ENCODE measurements around the gene HMGCR.
A peak's percentile ranks its signal among the peaks of the same experiment; 100 is the strongest.
"Not testable (repeated sequence)": the region's sequence is repeated elsewhere in the genome, so short reads cannot be mapped to it uniquely, and the experiment has no call there.

Gene HMGCR

DNA sequence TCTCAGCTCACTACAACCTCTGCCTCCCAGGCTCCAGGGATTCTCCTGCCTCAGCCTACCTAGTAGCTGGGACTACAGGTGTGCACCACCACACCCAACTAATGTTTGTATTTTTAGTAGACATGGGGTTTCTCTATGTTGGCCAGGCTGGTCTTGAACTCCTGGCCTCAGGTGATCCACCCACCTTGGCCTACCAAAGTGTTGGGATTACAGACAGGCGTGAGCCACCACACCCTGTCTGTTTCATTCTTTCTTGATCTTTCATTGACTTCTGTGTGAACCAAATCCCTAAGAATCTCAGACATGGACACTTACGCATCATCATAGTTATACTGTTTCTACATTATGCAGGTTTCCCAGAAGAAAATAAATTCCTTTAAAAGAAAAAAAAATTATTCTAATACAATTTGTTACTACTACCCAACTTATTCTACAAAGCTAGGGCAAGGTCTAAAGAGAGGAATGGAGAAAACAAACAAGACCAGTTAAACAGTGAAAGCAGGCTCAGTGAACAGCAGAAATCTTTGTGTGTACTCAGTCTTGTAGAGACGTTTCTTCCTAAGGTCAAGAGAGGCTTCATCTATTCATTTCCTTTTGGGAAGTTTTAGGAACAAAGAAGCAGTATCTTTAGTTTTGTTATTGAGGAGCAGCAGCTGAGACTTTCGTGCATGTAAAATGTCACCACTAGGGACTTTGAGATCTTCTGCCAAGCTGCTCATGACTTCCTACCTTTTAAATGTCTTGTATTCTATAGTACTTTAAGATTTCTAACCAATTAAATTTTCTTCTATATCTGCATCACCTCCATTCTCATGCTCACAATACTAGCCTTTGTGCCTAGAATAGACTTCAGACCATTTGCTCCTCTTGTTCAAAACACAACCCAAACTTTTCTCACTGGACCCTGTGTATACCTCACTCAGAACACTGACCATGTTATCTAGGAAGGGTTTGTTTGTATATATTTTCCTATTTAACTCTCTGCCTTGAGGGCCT lies 5.6 kb upstream of the HMGCR start:
- Histone ChIP-seq H3K36me3 (ENCODE audit: insufficient read depth) (no peaks in the 10 kb centered on the region), H3K4me3 (IDR thresholded peaks at IDR 0.05; ENCODE audit: insufficient read depth, low read depth, low read length) (no peak overlapping the region), H3K4me1 (ENCODE audit: low read depth, poor library complexity, severe bottlenecking) (peaks cover 8% of the 10 kb centered on the region), H2AFZ (ENCODE audit: low read depth) (no peak overlapping the region), H4K20me1 (ENCODE audit: insufficient read depth) (no peaks in the 10 kb centered on the region), H3K27me3 (ENCODE audit: insufficient read depth, low read depth) (no peaks in the 10 kb centered on the region), H3K79me2 (ENCODE audit: insufficient read depth, low read depth) (0 out of 2 replicates have a peak, but pooled peaks cover 3% of the 10 kb centered on the region), H3K27ac (no peak overlapping the region), H3K4me2 (no peak overlapping the region), H3K9ac (no peak overlapping the region)
- TF ChIP-seq, protein P1, sequence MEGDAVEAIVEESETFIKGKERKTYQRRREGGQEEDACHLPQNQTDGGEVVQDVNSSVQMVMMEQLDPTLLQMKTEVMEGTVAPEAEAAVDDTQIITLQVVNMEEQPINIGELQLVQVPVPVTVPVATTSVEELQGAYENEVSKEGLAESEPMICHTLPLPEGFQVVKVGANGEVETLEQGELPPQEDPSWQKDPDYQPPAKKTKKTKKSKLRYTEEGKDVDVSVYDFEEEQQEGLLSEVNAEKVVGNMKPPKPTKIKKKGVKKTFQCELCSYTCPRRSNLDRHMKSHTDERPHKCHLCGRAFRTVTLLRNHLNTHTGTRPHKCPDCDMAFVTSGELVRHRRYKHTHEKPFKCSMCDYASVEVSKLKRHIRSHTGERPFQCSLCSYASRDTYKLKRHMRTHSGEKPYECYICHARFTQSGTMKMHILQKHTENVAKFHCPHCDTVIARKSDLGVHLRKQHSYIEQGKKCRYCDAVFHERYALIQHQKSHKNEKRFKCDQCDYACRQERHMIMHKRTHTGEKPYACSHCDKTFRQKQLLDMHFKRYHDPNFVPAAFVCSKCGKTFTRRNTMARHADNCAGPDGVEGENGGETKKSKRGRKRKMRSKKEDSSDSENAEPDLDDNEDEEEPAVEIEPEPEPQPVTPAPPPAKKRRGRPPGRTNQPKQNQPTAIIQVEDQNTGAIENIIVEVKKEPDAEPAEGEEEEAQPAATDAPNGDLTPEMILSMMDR (conservative IDR thresholded peaks at IDR 0.05; ENCODE audit: low read depth, low read length): no peak

DNA sequence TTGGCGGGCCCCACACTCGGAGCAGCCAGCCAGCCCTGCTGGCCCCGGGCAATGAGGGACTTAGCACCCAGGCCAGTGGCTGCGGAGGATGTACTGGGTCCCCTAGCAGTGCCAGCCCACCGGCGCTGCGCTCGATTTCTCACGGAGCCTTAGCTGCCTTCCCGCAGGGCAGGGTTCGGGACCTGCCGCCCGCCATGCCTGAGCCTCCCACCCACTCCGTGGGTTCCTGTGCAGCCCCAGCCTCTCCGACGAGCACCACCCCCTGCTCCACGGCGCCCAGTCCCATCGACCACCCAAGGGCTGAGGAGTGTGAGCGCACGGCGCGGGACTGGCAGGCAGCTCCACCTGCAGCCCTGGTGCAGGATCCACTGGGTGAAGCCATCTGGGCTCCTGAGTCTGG lies 3.3 kb upstream of the HMGCR start:
- peaks cover 19% of the 10 kb centered on the region for H3K4me1 ChIP-seq (ENCODE audit: low read depth, poor library complexity, severe bottlenecking)
- H4K20me1 ChIP-seq (ENCODE audit: insufficient read depth); H3K9ac ChIP-seq; H3K4me3 ChIP-seq (IDR thresholded peaks at IDR 0.05; ENCODE audit: insufficient read depth, low read depth, low read length); H3K4me2 ChIP-seq; H2AFZ ChIP-seq (ENCODE audit: low read depth); H3K27ac ChIP-seq; H3K27me3 ChIP-seq (ENCODE audit: insufficient read depth, low read depth); H3K36me3 ChIP-seq (ENCODE audit: insufficient read depth): not testable (repeated sequence)
- H3K79me2 ChIP-seq (ENCODE audit: insufficient read depth, low read depth): peaks cover 18% of the 10 kb centered on the region

DNA sequence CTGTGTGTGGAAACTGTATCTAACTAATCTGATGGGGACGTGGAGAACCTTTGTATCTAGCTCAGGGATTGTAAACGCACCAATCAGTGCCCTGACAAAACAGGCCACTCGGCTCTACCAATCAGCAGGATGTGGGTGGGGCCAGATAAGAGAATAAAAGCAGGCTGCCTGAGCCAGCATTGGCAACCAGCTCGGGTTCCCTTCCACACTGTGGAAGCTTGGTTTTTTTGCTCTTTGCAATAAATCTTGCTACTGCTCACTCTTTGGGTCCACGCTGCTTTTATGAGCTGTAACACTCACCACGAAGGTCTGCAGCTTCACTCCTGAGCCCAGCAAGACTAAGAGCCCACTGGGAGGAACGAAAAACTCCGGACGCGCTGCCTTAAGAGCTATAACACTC lies 2.6 kb upstream of the HMGCR start:
- H3K36me3 ChIP-seq (ENCODE audit: insufficient read depth); H3K27ac ChIP-seq; H3K4me2 ChIP-seq; H2AFZ ChIP-seq (ENCODE audit: low read depth); H3K9ac ChIP-seq; H3K27me3 ChIP-seq (ENCODE audit: insufficient read depth, low read depth); H3K4me3 ChIP-seq (IDR thresholded peaks at IDR 0.05; ENCODE audit: insufficient read depth, low read depth, low read length); H4K20me1 ChIP-seq (ENCODE audit: insufficient read depth): not testable (repeated sequence)
- H3K4me1 ChIP-seq (ENCODE audit: low read depth, poor library complexity, severe bottlenecking): peaks cover 22% of the 10 kb centered on the region
- peaks cover 23% of the 10 kb centered on the region for H3K79me2 ChIP-seq (ENCODE audit: insufficient read depth, low read depth)

DNA sequence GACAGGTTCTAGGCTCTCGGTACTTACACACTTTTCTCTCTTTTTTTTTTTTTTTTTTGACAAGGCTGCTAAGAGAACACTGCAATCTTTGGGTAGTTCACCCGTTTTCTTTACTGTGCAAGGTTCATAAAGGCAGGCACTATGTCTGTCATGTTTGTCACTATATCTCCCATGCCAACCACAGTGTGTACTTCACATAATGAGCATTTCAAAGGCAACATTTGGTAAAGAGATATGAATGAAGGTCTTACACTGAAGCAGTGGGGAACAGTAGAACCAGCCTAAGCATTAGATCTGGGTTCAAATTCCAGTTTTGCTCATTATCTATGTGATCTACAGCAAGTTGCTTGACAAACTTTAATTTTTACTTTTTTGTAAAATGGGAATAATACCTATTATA lies 1.5 kb upstream of the HMGCR start:
- Histone ChIP-seq H3K9ac (no peak overlapping the region), H3K27me3 (ENCODE audit: insufficient read depth, low read depth) (no peaks in the 10 kb centered on the region), H3K4me3 (IDR thresholded peaks at IDR 0.05; ENCODE audit: insufficient read depth, low read depth, low read length) (no peak overlapping the region), H3K4me2 (peak overlapping the region; percentile 38; the same call in 1 of the 2 replicates), H3K36me3 (ENCODE audit: insufficient read depth) (no peaks in the 10 kb centered on the region), H3K27ac (no peak overlapping the region; the same call in 1 of the 2 replicates), H2AFZ (ENCODE audit: low read depth) (no peak overlapping the region), H3K79me2 (ENCODE audit: insufficient read depth, low read depth) (peaks cover 34% of the 10 kb centered on the region), H3K4me1 (ENCODE audit: low read depth, poor library complexity, severe bottlenecking) (peaks cover 22% of the 10 kb centered on the region), H4K20me1 (ENCODE audit: insufficient read depth) (no peaks in the 10 kb centered on the region)
- TF ChIP-seq, protein P1 (conservative IDR thresholded peaks at IDR 0.05; ENCODE audit: low read depth, low read length): no peak

DNA sequence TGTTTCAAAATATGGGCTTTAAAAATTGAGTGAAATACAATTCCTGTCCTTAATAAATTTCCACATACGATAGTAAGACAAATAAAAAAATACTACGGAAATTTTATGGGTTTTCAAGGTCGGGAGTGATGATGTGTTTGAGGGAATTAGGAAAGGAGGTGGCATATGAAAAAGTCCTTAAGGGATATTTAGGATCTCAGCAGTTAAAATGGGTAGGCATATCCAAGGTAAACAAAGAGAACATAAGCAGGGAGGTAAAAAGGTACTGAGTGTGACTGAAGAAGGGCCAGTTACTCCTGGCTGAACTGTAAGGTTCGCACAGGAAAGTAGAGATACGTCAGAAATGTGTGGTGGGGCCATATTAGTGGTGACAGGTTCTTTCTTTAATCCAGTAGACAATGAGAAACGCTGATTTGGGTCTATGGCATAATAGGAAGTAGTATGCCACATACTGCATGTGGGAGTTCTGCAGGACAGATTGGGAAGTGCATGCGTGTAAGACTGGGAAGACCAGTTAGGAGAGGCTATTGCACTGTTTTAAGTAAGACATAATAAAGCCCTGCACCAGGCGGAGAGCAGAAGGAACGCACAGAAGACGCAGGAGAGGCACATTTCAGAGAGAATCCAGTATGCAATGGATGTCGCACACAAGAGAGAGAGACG lies 937 bp upstream of the HMGCR start:
- Histone ChIP-seq H3K27ac (peak overlapping the region; percentile 70), H4K20me1 (ENCODE audit: insufficient read depth) (no peaks in the 10 kb centered on the region), H3K4me3 (IDR thresholded peaks at IDR 0.05; ENCODE audit: insufficient read depth, low read depth, low read length) (no peak overlapping the region), H3K9ac (peak overlapping the region; percentile 64), H3K4me2 (peak overlapping the region; percentile 38), H3K27me3 (ENCODE audit: insufficient read depth, low read depth) (no peaks in the 10 kb centered on the region), H3K79me2 (ENCODE audit: insufficient read depth, low read depth) (peaks cover 38% of the 10 kb centered on the region), H3K4me1 (ENCODE audit: low read depth, poor library complexity, severe bottlenecking) (peaks cover 22% of the 10 kb centered on the region), H2AFZ (ENCODE audit: low read depth) (peak overlapping the region; percentile 88), H3K36me3 (ENCODE audit: insufficient read depth) (no peaks in the 10 kb centered on the region)
- TF ChIP-seq, protein P1 (conservative IDR thresholded peaks at IDR 0.05; ENCODE audit: low read depth, low read length): no peak; the same call in 1 of the 2 replicates
